ENCODE results near the gene FAM13B.

The FAM13B gene

GRCh38 chr5:137894586-137894985, 138.3 kb downstream of the FAM13B start:
- H4K91ac ChIP-seq (ENCODE audit: low read depth, low read length) = no peak overlapping the region
- H3K23ac ChIP-seq (ENCODE audit: low read length) = no peak overlapping the region
- no peak overlapping the region for H3K4me3 ChIP-seq (ENCODE audit: low read depth, low read length)
- H2AFZ ChIP-seq (ENCODE audit: insufficient read depth, low read length, poor library complexity) = no peak overlapping the region
- no peak overlapping the region for H3K4ac ChIP-seq (ENCODE audit: low read depth, low read length)
- H3K79me1 ChIP-seq (ENCODE audit: low read length) = no peaks in the 10 kb centered on the region
- no peak overlapping the region for H4K8ac ChIP-seq (ENCODE audit: low read depth, low read length)
- H3K4me1 ChIP-seq (ENCODE audit: control insufficient read depth in 1 of 2, insufficient read depth in 2 of 2, low read length in 2 of 2) = no peaks in the 10 kb centered on the region
- H3K4me2 ChIP-seq (ENCODE audit: low read length) = no peak overlapping the region
- H3K9ac ChIP-seq (ENCODE audit: low read length) = no peak overlapping the region
- H4K12ac ChIP-seq (ENCODE audit: low read depth, low read length) = no peak overlapping the region
- no peaks in the 10 kb centered on the region for H3K36me3 ChIP-seq (ENCODE audit: control insufficient read depth in 1 of 2, insufficient read depth in 2 of 2, low read length in 2 of 2)
- no peak overlapping the region for H3K27ac ChIP-seq (ENCODE audit: low read depth, low read length)
- no peak overlapping the region for H2BK12ac ChIP-seq (ENCODE audit: low read length)
- H3K79me2 ChIP-seq (ENCODE audit: control insufficient read depth, insufficient read depth, low read length, poor library complexity) = no peaks in the 10 kb centered on the region
- H3K9me3 ChIP-seq (ENCODE audit: insufficient read depth, low read depth, low read length) = no peaks in the 10 kb centered on the region
- no peak overlapping the region for H2AK5ac ChIP-seq (ENCODE audit: low read length)
- H2BK5ac ChIP-seq (ENCODE audit: low read depth, low read length, poor library complexity) = no peak overlapping the region
- no peaks in the 10 kb centered on the region for H3K27me3 ChIP-seq (ENCODE audit: insufficient read depth, low read length)
- H3K18ac ChIP-seq (ENCODE audit: low read length) = no peak overlapping the region
- H2BK120ac ChIP-seq (ENCODE audit: insufficient read depth, low read length, poor library complexity) = no peak overlapping the region
- no peak overlapping the region for H3K14ac ChIP-seq (ENCODE audit: low read length)
- DNase-seq = no peak

GRCh38 chr5:137891849-137892248, 141.0 kb downstream of the FAM13B start:
- Histone ChIP-seq H3K79me1 (ENCODE audit: low read length) (no peaks in the 10 kb centered on the region), H3K4ac (ENCODE audit: low read depth, low read length) (no peak overlapping the region), H3K4me1 (ENCODE audit: control insufficient read depth in 1 of 2, insufficient read depth in 2 of 2, low read length in 2 of 2) (no peaks in the 10 kb centered on the region), H3K9me3 (ENCODE audit: insufficient read depth, low read depth, low read length) (no peaks in the 10 kb centered on the region), H3K23ac (ENCODE audit: low read length) (no peak overlapping the region), H3K14ac (ENCODE audit: low read length) (no peak overlapping the region), H4K12ac (ENCODE audit: low read depth, low read length) (no peak overlapping the region), H4K8ac (ENCODE audit: low read depth, low read length) (no peak overlapping the region), H3K36me3 (ENCODE audit: control insufficient read depth in 1 of 2, insufficient read depth in 2 of 2, low read length in 2 of 2) (no peaks in the 10 kb centered on the region), H3K27ac (ENCODE audit: low read depth, low read length) (no peak overlapping the region), H2AFZ (ENCODE audit: insufficient read depth, low read length, poor library complexity) (no peak overlapping the region), H3K4me3 (ENCODE audit: low read depth, low read length) (no peak overlapping the region), H2BK5ac (ENCODE audit: low read depth, low read length, poor library complexity) (no peak overlapping the region), H3K9ac (ENCODE audit: low read length) (no peak overlapping the region), H2AK5ac (ENCODE audit: low read length) (no peak overlapping the region), H3K4me2 (ENCODE audit: low read length) (no peak overlapping the region), H4K91ac (ENCODE audit: low read depth, low read length) (no peak overlapping the region), H2BK120ac (ENCODE audit: insufficient read depth, low read length, poor library complexity) (no peak overlapping the region), H2BK12ac (ENCODE audit: low read length) (no peak overlapping the region), H3K27me3 (ENCODE audit: insufficient read depth, low read length) (no peaks in the 10 kb centered on the region), H3K79me2 (ENCODE audit: control insufficient read depth, insufficient read depth, low read length, poor library complexity) (no peaks in the 10 kb centered on the region), H3K18ac (ENCODE audit: low read length) (no peak overlapping the region)
- no CpG with 5 or more reads among the region's 3 CpGs for WGBS (ENCODE audit: extremely low coverage, insufficient coverage, insufficient read length)
- DNase-seq = peak in 1 of 2 donors; percentile 9

DNA sequence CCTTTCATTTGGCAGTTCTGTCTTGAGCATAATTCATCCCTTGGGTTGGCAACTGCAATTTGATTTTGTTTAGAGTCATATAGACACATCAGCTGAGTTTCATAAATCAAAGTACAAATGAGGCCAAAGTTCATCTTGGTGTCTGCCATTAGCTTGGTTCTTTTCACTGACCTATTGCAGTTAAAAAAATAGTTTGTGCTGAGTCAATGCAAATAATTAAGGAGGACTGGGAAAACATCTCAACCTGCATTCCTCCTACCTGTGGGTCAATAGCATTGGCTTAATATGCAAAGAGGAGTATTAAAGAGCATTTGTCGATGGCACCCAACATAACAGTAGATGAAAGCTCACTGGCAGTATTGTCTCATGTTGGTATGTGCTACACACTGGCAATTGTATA, 142.0 kb downstream of the FAM13B start:
- H3K79me2 ChIP-seq (ENCODE audit: control insufficient read depth, insufficient read depth, low read length, poor library complexity) = no peaks in the 10 kb centered on the region
- H3K4me1 ChIP-seq (ENCODE audit: control insufficient read depth in 1 of 2, insufficient read depth in 2 of 2, low read length in 2 of 2) = no peaks in the 10 kb centered on the region
- no peak overlapping the region for H4K12ac ChIP-seq (ENCODE audit: low read depth, low read length)
- H3K14ac ChIP-seq (ENCODE audit: low read length) = no peak overlapping the region
- H3K4me3 ChIP-seq (ENCODE audit: low read depth, low read length) = no peak overlapping the region
- H3K27ac ChIP-seq (ENCODE audit: low read depth, low read length) = no peak overlapping the region
- H3K18ac ChIP-seq (ENCODE audit: low read length) = no peak overlapping the region
- no peak for DNase-seq
- no peak overlapping the region for H2AK5ac ChIP-seq (ENCODE audit: low read length)
- no peak overlapping the region for H4K91ac ChIP-seq (ENCODE audit: low read depth, low read length)
- H3K9ac ChIP-seq (ENCODE audit: low read length) = no peak overlapping the region
- no peak overlapping the region for H3K4ac ChIP-seq (ENCODE audit: low read depth, low read length)
- no peak overlapping the region for H2BK120ac ChIP-seq (ENCODE audit: insufficient read depth, low read length, poor library complexity)
- H3K27me3 ChIP-seq (ENCODE audit: insufficient read depth, low read length) = no peaks in the 10 kb centered on the region
- H3K23ac ChIP-seq (ENCODE audit: low read length) = no peak overlapping the region
- no peaks in the 10 kb centered on the region for H3K36me3 ChIP-seq (ENCODE audit: control insufficient read depth in 1 of 2, insufficient read depth in 2 of 2, low read length in 2 of 2)
- no peak overlapping the region for H2AFZ ChIP-seq (ENCODE audit: insufficient read depth, low read length, poor library complexity)
- H3K9me3 ChIP-seq (ENCODE audit: insufficient read depth, low read depth, low read length) = no peaks in the 10 kb centered on the region
- no peaks in the 10 kb centered on the region for H3K79me1 ChIP-seq (ENCODE audit: low read length)
- H2BK5ac ChIP-seq (ENCODE audit: low read depth, low read length, poor library complexity) = no peak overlapping the region
- H2BK12ac ChIP-seq (ENCODE audit: low read length) = no peak overlapping the region
- WGBS (ENCODE audit: extremely low coverage, insufficient coverage, insufficient read length) = no CpG with 5 or more reads among the region's 1 CpG
- H4K8ac ChIP-seq (ENCODE audit: low read depth, low read length) = no peak overlapping the region
- H3K4me2 ChIP-seq (ENCODE audit: low read length) = no peak overlapping the region

DNA sequence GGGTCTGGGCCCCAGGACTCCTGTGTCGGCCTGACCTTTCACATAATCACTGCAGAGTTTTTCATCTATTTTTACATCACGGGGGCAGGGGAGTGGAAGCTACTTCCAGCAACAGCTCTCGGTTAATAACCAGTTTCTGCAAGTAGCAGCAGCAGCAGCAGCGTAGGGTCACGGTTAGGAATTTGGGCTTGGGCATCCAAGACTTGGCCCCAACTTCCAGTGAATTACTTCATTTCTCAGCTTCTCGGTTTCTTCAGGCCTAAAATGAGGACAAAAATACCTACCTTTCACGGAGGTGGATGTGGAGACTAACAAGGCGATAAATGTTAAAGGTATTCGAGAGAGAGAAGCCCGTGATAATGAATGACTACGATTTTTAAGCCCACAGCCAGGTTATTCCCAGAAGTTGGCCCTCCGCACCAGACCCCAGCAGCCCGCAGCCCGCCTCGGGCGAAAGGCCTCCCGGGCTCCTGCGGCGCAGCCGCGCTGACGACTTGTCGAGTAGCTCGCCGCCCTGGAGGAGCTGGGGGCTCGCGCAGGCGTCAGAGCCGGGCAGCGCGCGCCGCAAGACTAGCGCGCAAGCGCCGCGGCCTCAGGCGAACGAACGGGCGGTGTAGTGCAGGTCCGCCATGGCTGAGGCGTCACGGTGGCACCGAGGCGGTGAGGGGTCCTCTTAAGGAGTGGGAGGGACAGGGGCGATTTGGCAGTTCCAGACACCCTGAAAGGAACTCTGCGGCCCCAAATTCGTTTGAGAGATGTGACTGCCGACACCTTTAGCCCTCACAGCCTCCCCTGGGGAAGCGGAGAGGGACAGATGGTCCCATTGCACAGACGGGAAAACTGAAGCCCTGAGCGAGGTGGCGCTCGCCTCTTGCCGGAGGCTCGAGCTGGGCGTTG, 143.8 kb downstream of the FAM13B start, which contains the start of gene PKD2L2:
Gene PKD2L2, plus strand, starts transcription at position 595 of the 897 bp plus-strand sequence. Its CDS starts 35 bp downstream, at position 630.
- Histone ChIP-seq H3K36me3 (ENCODE audit: control insufficient read depth in 1 of 2, insufficient read depth in 2 of 2, low read length in 2 of 2) (no peaks in the 10 kb centered on the region), H3K4me2 (ENCODE audit: low read length) (peak within 1 kb of the TSS; percentile 36), H3K79me2 (ENCODE audit: control insufficient read depth, insufficient read depth, low read length, poor library complexity) (no peaks in the 10 kb centered on the region), H4K12ac (ENCODE audit: low read depth, low read length) (no peak within 1 kb of the TSS), H3K14ac (ENCODE audit: low read length) (no peak within 1 kb of the TSS), H3K9me3 (ENCODE audit: insufficient read depth, low read depth, low read length) (no peaks in the 10 kb centered on the region), H2AFZ (ENCODE audit: insufficient read depth, low read length, poor library complexity) (no peak within 1 kb of the TSS), H3K27ac (ENCODE audit: low read depth, low read length) (no peak within 1 kb of the TSS), H4K8ac (ENCODE audit: low read depth, low read length) (no peak within 1 kb of the TSS), H2BK120ac (ENCODE audit: insufficient read depth, low read length, poor library complexity) (no peak within 1 kb of the TSS), H3K9ac (ENCODE audit: low read length) (no peak within 1 kb of the TSS), H3K4me3 (ENCODE audit: low read depth, low read length) (peak within 1 kb of the TSS; percentile 44), H3K4me1 (ENCODE audit: control insufficient read depth in 1 of 2, insufficient read depth in 2 of 2, low read length in 2 of 2) (no peaks in the 10 kb centered on the region), H2BK12ac (ENCODE audit: low read length) (no peak within 1 kb of the TSS), H3K23ac (ENCODE audit: low read length) (no peak within 1 kb of the TSS), H3K27me3 (ENCODE audit: insufficient read depth, low read length) (no peaks in the 10 kb centered on the region), H2AK5ac (ENCODE audit: low read length) (no peak within 1 kb of the TSS), H2BK5ac (ENCODE audit: low read depth, low read length, poor library complexity) (no peak within 1 kb of the TSS), H4K91ac (ENCODE audit: low read depth, low read length) (no peak within 1 kb of the TSS), H3K79me1 (ENCODE audit: low read length) (no peaks in the 10 kb centered on the region), H3K18ac (ENCODE audit: low read length) (no peak within 1 kb of the TSS), H3K4ac (ENCODE audit: low read depth, low read length) (no peak within 1 kb of the TSS)
- DNase-seq = peak; percentile 95 to 96
- no CpG with 5 or more reads among the region's 59 CpGs for WGBS (ENCODE audit: extremely low coverage, insufficient coverage, insufficient read length)
